ENCODE results near the gene NFATC1.

The NFATC1 gene

GRCh38 chr18:79405019-79405780 lies 9.5 kb downstream of the NFATC1 start:
- no peak for DNase-seq (ENCODE audit: low read depth)

GRCh38 chr18:79405781-79406575 lies 10.2 kb downstream of the NFATC1 start:
- no peak for DNase-seq (ENCODE audit: low read depth)

GRCh38 chr18:79406708-79407107 lies 11.0 kb downstream of the NFATC1 start:
- DNase-seq (ENCODE audit: low read depth): no peak

- no peak for DNase-seq (ENCODE audit: low read depth)
Measured at GRCh38 chr18:79409313-79409712, 13.6 kb downstream of the NFATC1 start.

DNA sequence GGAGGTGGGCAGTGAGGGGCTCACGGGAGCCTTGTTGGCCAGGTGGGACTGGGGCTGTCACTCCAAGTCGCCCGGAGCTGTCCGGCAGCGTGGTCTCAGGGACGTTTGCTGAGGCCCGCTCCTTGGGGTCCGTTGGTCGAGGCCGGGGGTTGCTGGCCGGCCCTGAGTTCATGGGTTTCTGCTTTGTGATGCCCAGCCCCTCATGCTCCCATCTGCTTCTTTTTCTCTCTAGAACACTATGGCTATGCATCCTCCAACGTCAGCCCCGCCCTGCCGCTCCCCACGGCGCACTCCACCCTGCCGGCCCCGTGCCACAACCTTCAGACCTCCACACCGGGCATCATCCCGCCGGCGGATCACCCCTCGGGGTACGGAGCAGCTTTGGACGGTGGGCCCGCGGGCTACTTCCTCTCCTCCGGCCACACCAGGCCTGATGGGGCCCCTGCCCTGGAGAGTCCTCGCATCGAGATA lies 14.5 kb downstream of the NFATC1 start:
- no peak for DNase-seq (ENCODE audit: low read depth)

DNA sequence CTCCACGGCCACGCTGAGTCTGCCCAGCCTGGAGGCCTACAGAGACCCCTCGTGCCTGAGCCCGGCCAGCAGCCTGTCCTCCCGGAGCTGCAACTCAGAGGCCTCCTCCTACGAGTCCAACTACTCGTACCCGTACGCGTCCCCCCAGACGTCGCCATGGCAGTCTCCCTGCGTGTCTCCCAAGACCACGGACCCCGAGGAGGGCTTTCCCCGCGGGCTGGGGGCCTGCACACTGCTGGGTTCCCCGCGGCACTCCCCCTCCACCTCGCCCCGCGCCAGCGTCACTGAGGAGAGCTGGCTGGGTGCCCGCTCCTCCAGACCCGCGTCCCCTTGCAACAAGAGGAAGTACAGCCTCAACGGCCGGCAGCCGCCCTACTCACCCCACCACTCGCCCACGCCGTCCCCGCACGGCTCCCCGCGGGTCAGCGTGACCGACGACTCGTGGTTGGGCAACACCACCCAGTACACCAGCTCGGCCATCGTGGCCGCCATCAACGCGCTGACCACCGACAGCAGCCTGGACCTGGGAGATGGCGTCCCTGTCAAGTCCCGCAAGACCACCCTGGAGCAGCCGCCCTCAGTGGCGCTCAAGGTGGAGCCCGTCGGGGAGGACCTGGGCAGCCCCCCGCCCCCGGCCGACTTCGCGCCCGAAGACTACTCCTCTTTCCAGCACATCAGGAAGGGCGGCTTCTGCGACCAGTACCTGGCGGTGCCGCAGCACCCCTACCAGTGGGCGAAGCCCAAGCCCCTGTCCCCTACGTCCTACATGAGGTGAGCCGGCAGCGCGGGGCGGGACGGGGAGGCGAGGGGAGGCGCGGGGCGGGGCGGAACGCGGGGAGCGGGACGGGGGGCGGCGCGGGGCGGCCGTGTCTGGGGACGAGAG lies 15.2 kb downstream of the NFATC1 start:
- no peak for DNase-seq (ENCODE audit: low read depth)

GRCh38 chr18:79411614-79412526 lies 16.1 kb downstream of the NFATC1 start:
- DNase-seq (ENCODE audit: low read depth): no peak

DNA sequence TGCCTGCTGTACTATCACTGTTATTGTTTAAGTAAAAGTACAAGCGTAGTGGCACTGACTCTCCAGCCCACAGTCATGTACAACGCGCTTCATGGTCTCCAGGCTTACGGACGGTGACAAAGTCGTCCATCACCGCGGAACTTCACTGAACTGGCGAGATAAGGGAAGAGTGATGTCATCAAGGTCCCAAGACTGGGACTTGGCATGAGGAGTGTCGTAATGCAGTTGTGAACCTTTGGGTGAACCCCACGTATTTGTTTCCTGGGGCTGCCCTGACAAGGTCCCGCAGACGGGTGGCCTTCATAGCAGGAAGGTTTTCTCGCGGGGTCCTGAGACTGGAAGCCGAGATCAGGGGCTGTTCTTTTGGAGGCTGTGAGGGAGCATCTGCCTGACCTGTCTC lies 17.3 kb downstream of the NFATC1 start:
- DNase-seq (ENCODE audit: low read depth): no peak

GRCh38 chr18:79413426-79413825 lies 17.7 kb downstream of the NFATC1 start:
- no peak for DNase-seq (ENCODE audit: low read depth)

DNA sequence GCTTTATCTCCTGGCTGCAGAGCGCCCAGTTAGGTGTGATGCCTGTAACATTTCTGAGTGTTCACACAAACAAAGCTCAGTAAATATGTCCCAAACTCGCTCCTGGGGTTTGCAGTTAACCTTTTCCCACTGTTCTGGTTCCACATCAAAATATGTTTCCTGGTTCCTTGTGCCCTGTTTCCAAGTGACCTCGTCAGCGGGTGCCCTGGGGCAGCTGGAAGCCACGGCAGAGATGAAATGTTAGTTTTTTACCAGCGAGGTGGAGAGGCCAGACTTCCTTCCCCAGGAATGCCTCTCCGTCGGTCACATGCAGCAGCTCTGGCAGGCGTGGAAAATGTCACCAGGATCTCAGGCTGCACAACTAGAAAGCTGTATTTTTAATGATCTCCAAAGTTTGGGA lies 18.2 kb downstream of the NFATC1 start:
- DNase-seq (ENCODE audit: low read depth): no peak

DNA sequence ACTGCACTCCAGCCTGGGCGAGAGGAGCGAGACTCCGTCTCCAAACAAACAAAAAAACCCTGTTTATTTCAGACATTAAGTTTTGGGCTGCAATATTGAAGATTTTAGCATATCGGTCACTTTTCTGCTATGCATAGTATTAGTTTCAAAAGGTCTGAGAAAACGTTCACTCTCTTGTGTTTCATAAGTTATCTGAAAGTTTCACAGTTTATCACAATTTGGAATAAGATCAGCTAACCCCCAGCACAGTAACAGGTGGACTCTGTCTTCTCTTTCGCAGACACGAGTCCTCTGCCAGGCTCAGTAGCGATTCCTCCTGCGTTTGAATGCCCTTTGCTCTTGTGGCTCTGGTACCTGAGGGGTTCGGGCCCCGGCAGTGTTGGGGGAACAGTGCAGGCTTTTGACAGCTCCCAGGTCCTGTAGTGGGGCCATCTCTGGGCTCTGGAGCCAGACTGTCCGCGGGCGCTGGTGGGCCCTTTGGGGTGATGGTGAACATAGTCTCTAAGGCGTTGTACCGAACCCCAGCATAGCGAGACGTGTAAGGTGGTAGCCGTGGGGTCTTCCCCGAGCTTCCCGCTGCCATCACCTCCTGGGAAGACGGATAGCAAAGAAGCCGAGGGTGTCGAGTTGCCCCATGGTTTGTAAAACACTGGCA lies 20.4 kb downstream of the NFATC1 start:
- no peak for DNase-seq (ENCODE audit: low read depth)

GRCh38 chr18:79416677-79417052 lies 20.9 kb downstream of the NFATC1 start:
- DNase-seq (ENCODE audit: low read depth): no peak

GRCh38 chr18:79418236-79418635 lies 22.5 kb downstream of the NFATC1 start:
- no peak for DNase-seq (ENCODE audit: low read depth)

- DNase-seq (ENCODE audit: low read depth): no peak
Measured at GRCh38 chr18:79418642-79419041, 22.9 kb downstream of the NFATC1 start.

DNA sequence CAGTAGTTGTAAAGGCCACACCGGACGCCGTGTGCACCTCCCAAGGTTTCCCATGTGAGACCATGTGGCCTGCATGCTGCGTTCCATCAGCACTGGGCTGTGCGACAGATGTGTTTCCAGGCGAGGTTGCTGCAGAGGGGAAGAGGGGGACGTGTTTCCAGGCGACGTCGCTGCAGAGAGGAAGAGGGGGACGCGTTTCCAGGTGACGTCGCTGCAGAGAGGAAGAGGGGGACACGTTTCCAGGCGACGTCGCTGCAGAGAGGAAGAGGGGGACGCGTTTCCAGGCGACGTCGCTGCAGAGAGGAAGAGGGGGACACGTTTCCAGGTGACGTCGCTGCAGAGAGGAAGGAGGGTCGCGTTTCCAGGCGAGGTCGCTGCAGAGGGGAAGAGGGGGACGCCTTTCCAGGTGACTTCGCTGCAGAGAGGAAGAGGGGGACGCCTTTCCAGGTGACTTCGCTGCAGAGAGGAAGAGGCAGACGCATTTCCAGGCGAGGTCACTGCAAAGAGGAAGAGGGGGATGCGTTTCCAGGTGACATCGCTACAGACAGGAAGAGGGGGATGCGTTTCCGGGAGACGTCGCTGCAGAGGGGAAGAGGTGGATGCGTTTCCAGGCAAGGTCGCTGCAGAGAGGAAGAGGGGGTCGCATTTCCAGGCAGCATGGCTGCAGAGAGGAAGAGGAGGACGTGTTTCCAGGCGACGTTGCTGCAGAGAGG lies 24.5 kb downstream of the NFATC1 start:
- DNase-seq (ENCODE audit: low read depth): no peak

- no peak for DNase-seq (ENCODE audit: low read depth)
Measured at GRCh38 chr18:79421275-79421857, 25.6 kb downstream of the NFATC1 start.

- no peak for DNase-seq (ENCODE audit: low read depth)
Measured at GRCh38 chr18:79422022-79422782, 26.5 kb downstream of the NFATC1 start.

- DNase-seq (ENCODE audit: low read depth): no peak
Measured at GRCh38 chr18:79422783-79423165, 27.0 kb downstream of the NFATC1 start.
